ENCODE results near the gene P3H2. TPM values are rescaled to one million over a fixed set of nuclear protein-coding genes. Genes with fewer than 3 reads are reported as not detected.

P3H2 gene
- total RNA-seq, 1 donor from 2014 or later: 11.4 TPM

DNA sequence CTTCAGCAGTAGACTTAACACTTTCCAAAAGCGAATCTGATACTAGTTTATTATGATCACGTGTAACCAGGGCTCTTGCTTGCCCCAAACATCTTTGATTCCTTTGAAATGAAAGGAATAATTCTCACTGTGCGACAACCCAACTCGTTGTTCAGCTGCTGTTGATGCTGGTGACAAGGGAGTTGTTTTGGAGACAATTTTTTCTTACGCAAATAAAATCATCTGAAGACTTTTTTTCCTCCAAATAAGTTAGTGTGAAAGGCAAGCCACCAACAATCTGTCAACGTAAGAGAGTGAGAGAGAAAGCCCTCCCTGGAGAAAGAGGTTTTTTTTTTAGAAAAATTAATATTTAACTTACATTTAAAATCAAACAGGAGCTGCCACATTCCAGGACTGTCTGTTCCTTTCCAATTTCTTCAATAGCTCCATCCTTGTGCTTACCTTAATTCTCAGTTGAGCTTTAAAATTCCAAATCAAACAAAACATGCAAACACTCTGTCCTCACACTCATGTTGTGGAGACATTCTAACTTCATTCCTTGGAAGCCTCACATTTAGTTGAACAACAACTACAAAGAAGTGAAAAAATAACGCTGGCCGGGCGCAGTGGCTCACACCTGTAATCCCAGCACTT, 4.9 kb upstream of the P3H2 start:
- no peak for DNase-seq (ENCODE audit: low spot score)

DNA sequence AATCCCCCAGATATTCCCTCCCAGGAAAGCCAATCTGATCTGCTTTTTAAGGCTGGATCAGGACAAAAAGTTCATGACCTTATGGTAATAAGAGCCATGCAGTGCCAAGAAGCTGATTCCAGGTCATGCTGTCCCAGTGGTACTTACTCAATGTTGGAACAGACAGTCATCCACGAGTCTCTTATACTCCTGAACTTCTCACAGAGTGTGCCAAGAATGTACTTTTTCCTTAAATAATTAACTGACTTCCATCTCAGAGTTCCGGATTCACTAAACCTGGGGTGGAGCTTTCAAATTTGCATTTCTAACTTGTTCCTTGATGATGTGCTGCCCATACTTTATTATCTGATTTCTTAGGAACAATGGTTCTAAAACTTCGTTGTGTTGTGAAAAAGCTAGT, 3.4 kb upstream of the P3H2 start:
- no peak for DNase-seq (ENCODE audit: low spot score)

DNA sequence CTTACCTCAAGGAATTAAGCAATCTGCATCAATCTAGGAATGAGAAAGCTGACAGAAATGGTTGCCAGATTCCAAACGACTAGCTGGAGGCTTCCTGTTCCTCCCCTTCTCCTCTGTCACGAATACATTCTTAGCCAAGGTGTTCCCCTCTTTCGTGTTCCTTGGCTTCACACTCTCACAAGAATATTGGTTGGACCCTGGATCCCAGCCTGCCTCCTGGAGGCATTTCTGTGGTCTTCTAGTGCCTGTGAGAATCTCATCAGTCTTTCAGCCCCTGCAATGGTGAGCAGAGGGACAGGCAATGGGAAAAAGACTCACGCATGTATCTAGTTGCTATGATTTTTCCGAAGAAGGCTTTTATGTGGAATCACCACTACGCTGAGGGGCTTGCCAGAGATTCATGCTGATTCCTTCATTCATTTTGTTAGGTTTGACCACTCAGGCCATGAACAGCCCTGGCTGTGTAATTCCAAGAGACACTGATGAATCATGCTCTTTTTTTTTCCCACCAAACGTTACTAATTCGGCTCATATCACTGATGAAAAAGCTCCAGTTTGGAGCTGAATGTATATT, 1.6 kb upstream of the P3H2 start:
- no peak for DNase-seq (ENCODE audit: low spot score)

DNA sequence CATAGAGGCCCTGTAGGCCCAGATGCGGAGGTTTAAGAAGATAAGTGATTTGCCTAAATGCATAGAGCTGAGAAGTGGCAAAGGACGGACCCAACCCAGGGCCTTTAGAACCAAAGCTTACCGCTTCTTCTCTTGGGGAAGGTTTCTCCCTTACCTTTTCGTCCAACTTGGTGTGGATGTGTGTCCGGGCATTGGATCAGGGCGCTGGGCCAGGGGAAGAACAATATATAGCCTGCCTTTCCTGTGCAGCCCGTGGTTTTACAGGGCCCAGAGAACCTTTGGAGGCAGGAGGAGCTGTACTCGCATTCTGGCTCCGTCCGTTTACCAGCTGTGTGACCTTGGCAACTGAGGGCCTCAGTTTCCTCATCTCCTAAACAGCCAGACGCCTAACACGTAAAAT, 686 bp upstream of the P3H2 start:
- no peak for DNase-seq (ENCODE audit: low spot score)

DNA sequence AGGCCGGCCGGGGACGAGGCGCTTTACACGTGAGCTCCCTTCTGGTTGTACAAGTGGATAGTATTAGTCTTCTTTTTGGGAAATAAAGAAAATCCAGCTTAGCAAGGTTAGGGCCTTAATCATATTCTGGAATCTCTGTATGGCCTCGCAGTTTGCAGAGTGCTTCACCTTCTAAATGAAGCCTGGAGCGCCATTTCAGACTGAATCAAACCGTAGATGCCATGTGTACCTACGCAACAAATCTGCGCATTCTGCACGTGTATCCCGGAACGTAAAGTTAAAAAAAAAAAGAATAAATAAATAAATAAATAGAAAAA, 322 bp upstream of the P3H2 start:
- DNase-seq (ENCODE audit: low spot score): no peak

DNA sequence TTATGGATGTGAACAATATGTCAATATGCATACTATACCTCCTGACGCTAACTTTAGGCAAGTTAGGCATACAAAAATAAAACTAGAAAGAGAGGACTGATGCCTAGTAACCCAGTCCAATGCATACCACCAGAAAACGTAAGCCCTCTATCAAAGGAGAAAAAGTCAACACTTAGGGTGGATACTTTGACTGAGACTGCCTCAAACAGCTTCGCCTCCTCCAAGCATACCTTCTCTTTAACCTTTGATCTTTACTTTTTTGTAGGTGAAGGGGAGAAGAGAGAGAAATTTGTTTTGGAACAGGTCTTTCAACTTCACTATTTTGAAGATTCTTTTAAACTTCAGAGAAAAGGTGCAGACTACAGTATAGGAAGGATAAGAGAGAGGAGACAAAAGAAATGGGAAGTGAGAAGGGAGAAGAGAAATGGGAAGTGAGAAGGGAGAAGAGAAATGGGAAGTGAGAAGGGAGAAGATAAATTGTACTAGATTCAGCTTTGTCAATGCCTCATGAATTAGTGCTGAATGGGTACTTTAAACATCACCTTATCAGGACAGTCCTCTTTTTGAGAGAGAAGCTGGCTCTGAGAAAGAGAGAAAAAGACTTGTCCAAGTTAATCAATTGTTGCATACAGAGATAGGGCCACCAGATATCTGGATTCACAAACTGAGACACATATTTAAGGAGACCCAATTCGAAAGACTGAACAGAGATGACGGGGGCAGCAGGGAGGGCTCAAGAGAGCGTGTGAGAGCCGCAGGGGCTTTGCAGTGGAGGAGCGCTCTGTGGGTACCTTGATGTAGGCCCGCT, 1.0 kb downstream of the P3H2 start:
- DNase-seq (ENCODE audit: low spot score): no peak

DNA sequence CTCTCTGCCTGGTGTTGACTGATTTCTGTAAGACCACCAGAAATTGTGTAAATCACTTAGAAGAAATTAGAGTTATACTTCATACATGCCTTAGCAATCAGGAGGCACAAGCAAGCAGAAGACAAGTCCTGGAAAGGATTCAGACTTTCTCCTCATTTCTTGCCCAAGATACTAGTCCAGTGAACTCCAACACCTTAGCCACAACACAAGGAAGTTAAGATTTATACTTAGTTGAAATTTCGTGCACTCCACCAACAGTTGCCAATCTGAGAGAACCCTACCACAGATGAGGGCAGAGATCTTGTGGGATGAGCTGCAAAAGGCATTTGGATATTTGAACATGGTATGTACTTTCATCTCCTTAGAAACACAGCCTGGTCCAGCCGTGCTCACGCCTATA, 2.3 kb downstream of the P3H2 start:
- no peak for DNase-seq (ENCODE audit: low spot score)

DNA sequence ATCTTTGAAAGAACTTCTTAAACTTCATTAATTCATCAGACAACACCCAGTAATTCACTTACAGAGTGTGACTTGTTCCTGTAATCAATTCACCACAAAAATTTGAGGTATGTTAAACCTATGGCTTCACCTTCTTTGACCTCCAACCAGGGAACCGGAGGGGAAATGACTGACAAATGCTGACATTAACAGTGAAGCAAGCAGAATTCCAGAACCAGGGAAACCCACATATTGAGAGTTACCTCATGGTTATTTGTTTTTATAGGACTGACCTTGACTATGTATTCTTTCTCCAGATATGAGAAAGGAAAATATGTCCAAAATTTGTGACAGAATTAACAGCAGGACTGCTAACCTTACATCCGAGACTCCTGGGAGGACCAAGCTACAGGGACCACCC, 2.7 kb downstream of the P3H2 start:
- no peak for DNase-seq (ENCODE audit: low spot score)

DNA sequence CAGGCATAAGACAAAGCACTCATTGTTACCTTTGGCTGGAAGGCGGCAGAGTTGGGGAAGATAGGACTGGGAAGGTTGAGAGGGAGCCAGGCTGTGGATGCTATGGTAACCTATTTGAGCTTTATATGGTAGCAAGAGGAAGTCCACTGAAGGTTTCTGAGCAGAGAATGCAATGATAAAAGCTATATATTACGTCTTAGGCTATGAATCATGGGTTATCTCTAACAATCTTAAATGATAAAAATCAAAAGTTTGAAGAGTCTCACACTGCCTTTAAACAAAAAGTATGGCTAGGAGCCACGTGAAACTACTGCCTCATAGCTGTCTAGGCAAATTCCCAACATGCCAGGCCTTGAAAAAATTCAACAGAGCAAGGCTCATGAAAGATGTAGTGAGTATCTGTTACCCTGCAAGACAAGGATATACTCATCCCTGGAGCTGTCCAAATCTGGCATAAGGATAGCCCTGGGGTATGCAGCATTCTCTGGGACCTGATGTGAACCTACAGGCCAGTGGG, 4.1 kb downstream of the P3H2 start:
- DNase-seq (ENCODE audit: low spot score): no peak

DNA sequence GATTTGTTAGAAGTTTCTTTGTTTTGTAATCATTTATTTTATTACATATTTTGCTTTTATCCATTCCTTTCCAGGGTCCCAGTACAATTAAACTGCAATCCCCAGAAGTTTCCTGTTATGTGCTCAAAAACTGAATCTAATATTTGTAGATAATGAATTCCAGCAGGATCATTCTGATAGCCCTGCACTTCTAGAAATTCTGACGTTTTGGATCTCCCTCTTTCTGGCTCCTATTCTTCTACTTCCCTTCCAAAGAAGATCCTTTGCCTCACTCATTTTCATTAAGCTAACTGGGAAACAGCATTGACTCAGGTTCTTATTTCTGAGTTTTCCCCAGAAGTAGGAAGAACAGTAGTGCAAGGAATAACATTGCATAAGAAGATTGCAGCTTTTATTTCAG, 9.9 kb downstream of the P3H2 start:
- DNase-seq (ENCODE audit: low spot score): no peak

DNA sequence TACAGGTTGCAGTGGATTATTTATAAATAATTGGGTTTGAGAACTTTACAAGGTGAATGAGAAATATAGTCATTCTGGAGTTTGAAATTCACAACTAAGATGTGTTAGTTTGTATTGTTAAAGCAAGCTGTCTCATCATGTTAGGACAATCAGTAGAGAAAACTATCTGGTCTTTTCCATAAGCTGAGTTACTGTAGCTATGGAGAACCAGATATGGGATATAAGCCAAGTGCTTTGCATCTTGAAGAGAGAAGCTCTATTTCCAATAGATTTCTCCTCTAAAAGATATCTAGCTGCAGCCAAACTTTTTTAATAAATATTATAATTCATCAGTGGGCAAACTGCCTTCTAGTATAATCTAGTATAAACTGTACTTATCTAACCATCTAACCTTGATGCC, 11.3 kb downstream of the P3H2 start:
- DNase-seq (ENCODE audit: low spot score): no peak

DNA sequence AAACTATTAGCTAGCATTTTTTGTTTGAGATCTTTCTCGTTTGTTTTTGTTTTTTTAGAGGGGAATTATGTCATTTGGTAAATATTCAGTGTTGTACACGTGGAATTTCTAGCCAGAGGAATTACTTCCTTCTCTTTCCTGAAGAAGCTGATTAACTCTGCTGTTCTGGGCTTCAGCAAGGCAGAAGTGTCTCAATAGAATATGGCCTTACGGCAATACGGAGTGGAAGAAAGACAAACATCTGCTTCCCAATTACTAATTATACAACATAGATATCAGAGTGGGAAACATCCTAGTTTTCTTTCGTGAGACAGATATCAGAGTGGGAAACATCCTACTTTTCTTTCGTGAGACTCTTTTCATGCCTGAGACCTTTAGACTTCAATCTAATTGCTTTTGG, 11.9 kb downstream of the P3H2 start:
- no peak for DNase-seq (ENCODE audit: low spot score)

DNA sequence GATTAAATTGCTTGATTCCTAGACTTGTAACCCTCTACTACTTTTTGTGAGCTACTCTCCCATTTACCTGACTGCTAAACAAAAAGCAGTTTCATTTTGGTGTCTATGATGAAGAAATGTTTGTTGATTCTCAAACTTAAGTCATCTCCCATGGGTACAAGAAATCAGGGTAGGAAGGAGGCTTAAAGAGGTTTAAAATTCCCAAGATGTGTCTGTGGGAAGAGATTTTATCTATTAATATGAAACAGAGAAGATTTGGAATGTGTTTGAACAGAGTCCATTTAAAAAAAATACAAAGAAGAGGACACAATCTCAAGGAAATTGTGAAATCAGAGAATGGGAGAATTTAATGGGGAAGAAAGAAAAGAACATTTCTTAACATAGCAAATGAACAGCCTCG, 14.8 kb downstream of the P3H2 start:
- DNase-seq (ENCODE audit: low spot score): no peak

DNA sequence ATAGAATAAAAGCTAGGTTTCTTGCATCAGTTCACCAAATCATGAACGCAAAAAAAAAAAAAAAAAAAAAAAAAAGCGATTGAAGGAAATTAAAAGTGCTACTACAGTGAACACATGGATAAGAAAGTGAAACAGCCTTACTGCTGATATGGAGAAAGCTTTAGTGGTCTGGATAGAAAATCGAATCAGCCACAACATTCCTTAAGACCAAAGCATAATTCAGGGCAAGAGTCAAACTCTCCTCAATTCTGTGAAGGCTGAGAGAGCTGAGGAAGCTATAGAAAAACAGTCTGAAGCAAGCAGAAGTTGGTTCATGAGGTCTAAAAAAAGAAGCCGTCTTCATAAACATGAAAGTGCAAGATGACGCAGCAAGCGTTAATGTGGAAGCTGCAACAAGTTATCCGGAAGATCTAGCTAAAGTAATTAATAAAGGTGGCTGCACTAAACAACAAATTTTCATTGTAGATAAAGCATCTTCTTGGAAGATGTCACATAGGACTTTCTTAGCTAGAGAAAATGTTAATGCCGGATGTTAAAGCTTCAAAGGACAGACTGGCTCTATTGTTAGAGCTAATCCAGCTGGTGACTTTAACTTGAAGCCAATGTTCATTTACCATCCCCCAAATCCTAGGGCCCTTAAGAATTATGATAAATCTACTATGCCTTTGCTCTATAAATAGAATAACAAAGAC, 19.2 kb downstream of the P3H2 start:
- DNase-seq (ENCODE audit: low spot score): no peak

DNA sequence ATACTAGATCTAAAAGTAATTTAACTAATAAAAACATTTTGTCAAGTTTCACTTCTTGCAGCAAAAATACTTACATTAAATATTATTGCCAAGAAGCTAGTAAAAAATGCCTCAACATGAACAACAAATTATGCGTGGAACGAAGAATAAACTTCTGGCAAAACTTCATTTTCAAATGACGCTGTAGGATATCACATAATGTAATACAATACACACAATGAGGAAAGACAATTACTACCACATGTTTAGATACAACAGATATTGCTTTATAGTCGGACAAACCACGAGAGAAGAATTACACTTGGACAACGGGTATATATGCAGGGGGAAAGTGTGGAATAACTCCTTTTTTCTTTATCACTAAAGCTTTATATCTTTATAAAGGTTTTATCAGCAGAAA, 21.6 kb downstream of the P3H2 start:
- no peak for DNase-seq (ENCODE audit: low spot score)

DNA sequence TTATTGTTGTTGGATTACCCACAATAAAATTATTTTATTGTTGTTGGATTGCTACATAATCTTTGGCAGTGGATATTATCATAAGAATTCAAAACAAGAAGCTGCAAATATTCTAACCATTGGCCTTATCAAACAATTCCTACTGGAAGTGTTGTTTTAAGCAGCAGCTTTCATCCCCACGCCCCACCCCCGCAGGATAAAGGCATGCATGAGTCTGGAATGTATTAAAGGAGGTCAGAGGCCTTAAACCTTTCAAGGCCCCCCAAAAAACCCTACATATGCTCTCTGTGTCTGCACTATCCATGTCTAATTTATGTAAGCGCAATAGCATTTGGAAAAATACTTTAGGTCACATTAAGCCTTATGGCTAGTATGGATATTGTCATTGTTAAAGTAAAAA, 23.1 kb downstream of the P3H2 start:
- no peak for DNase-seq (ENCODE audit: low spot score)

DNA sequence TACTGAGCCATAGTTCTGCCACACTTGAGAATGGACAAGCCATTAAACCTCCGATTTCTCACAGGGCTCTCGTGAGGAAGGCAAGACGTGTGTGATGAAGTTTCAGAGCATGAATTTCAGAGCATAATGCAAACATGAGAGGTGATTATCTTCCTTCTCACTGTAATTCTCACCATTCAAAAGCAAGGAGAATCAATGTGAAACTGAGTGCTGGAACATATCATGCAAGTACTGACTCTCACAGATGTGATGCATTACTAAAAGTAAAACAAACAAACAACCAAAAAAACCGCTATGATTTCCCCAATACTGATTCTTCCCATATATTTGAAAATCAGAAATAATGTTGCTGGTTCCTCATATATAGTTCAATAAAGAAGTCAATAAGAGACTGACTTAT, 23.7 kb downstream of the P3H2 start:
- no peak for DNase-seq (ENCODE audit: low spot score)

DNA sequence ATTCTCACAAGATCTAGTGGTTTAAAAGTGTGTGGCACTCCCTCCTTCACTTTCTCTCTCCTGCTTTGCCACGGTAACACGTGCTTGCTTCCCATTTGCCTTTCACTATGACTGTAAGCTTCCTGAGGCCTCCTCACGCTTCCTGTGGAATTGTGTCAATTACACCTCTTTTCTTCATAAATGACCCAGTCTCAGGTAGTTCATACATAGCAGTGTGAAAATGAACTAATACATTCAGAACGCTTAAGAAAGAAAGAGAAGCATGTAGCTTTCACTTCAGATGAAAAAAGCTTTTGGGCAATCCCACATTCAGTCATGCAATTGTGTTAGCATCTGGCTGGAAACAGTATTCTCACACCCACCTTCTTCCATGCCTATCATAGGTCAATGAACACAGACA, 24.4 kb downstream of the P3H2 start:
- DNase-seq (ENCODE audit: low spot score): no peak

DNA sequence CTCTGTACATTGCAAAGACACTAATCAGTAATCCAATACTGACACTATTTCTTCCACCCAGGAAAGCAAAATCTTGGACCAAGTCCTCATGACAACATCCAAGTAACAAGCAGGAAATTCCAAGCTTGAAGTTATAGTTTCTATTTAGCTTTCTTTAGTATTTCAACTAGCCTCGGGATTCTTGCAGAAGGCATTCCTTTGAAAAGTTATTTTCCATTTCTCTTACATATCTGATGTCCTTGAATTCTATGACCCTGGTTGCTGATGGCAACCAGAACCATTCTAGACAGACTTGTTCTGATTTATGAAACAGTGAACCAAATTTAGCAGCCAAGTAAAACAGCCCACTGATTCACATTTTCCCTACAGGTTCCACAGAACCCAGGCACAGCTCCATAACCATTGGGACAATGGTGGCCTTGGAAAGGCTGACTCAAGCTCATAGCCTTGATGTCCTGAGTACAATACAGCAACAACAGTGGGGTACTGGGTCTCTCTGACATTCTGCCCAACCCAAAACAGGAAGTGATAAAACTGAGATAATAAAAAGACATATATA, 26.5 kb downstream of the P3H2 start:
- no peak for DNase-seq (ENCODE audit: low spot score)

DNA sequence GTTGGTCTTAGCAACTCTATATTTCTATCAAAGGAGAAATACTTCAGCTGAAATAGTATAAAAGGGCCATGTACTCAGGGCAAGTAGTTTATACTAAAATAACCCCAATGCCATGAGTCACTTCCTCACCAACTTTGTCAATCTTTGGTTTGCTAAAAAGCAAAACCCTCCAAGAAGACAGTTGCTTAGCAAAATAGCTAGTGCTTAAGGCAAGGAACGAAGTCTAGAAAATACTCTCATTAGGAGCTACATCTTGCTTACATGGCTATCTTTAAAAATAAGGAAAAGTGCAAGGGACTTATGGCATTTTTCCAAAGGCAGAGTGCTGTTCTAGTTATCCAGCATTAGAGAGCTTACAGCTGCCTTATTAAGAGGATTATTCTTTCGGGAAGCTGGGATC, 28.4 kb downstream of the P3H2 start:
- no peak for DNase-seq (ENCODE audit: low spot score)

DNA sequence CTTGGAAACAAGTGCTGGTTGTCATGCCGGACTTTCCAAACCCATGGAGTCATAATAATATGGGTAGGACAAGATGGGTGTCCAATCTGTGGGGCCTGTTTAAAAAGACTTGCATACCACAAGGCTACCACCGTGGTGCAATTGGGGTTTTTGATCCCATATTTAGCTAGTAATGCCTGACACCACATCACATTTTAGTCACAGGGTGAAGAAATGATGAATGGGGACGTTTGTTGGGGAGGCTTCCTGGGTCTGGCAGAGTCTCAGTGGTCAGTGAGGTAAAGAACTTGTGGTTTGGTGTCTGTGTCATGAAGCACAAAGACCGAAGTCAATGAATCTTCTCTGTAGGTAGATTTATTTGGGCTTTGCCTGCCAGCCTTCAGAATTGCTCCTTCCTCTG, 31.0 kb downstream of the P3H2 start:
- no peak for DNase-seq (ENCODE audit: low spot score)

DNA sequence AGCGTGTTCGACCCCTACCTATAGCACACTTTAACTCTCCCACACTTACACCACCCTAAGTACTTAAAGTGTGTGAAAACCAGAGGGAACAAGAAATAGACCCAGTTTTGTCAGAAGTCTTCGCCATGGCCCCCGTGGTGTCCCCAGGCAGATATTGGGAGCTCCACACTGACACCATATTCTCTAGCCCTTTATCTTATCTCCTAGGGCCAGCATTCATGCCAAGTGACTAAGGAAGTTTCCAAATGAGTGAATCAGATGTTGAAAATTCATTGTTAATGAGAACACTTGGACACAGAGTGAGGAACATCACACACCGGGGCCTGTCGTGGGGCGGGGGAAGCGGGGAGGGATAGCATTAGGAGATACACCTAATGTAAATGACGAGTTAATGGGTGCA, 31.8 kb downstream of the P3H2 start:
- DNase-seq (ENCODE audit: low spot score): no peak

DNA sequence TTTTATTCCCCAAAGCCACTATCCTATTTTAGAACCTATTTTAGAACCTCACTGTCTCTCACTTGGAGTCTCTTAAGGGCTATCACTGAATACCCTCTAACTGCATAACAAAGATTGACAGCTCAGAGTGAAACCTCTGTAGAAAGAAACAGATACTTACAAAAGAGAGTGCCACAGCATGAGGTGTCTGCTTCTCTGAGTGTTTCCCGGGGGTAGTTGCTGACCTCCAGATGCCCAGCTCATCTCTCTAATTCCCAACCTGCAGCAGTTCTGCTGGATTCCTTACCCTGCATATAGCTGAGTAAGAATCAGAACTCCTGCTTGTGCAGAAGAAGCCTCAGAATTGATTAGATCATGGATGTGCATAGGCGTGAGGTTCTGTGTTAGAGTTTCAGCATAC, 34.5 kb downstream of the P3H2 start:
- no peak for DNase-seq (ENCODE audit: low spot score)
